HG03575 (cell line): ENCODE measurements around the gene FAM135A.
"Not testable (repeated sequence)": the region's sequence is repeated elsewhere in the genome, so short reads cannot be mapped to it uniquely, and the experiment has no call there.

Experiments
- ATAC-seq: cut with Tn5 transposase; IDR thresholded peaks from one replicate; pipeline ENCODE4 v1.9.1; 2021; ENCODE audit not compliant: unreplicated experiment, insufficient number of reproducible peaks, low FRiP score; ENCODE audit errors: extremely low read depth

Gene FAM135A

GRCh38 chr6:70586114-70586513 is 172.8 kb downstream of the FAM135A start:
- ATAC-seq: peak; percentile 59

- no peak for ATAC-seq
Measured at GRCh38 chr6:70590400-70590799, 177.1 kb downstream of the FAM135A start.

- ATAC-seq: no peak
Measured at GRCh38 chr6:70592391-70593117, 179.2 kb downstream of the FAM135A start.

GRCh38 chr6:70593118-70593486 is 179.8 kb downstream of the FAM135A start:
- ATAC-seq: no peak

GRCh38 chr6:70599187-70599586 is 185.9 kb downstream of the FAM135A start:
- ATAC-seq: no peak

- no peak for ATAC-seq
Measured at GRCh38 chr6:70601014-70601413, 187.7 kb downstream of the FAM135A start.

- no peak for ATAC-seq
Measured at GRCh38 chr6:70604254-70604653, 190.9 kb downstream of the FAM135A start.

GRCh38 chr6:70607371-70607770 is 194.1 kb downstream of the FAM135A start:
- not testable (repeated sequence) for ATAC-seq

- not testable (repeated sequence) for ATAC-seq
Measured at GRCh38 chr6:70609181-70609580, 195.9 kb downstream of the FAM135A start.
